DMS79 treated with DMSO at 0.1 percent for 48 hours (cell line): ENCODE measurements around the gene IGFBP1.
"Not testable (repeated sequence)": the region's sequence is repeated elsewhere in the genome, so short reads cannot be mapped to it uniquely, and the experiment has no call there.

Experiments
- DNase-seq: peaks from one replicate; lab custom pipeline; 2025; lab: John Stamatoyannopoulos, UW

The IGFBP1 gene

DNA sequence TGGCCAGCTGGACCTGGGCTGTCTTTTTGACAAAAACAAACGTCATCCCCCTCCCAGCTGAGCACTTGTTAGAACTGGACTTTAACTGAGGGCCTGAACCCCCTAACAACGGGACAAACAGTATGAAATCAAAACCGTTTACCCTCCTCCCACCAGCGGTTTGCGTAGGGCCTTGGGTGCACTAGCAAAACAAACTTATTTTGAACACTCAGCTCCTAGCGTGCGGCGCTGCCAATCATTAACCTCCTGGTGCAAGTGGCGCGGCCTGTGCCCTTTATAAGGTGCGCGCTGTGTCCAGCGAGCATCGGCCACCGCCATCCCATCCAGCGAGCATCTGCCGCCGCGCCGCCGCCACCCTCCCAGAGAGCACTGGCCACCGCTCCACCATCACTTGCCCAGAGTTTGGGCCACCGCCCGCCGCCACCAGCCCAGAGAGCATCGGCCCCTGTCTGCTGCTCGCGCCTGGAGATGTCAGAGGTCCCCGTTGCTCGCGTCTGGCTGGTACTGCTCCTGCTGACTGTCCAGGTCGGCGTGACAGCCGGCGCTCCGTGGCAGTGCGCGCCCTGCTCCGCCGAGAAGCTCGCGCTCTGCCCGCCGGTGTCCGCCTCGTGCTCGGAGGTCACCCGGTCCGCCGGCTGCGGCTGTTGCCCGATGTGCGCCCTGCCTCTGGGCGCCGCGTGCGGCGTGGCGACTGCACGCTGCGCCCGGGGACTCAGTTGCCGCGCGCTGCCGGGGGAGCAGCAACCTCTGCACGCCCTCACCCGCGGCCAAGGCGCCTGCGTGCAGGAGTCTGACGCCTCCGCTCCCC lies at the start of gene IGFBP1:
Gene IGFBP1 (plus strand): TSS at position 304 of the 808 bp plus-strand sequence. CDS start 165 bp downstream, at position 469.
- DNase-seq: peak; percentile 10

DNA sequence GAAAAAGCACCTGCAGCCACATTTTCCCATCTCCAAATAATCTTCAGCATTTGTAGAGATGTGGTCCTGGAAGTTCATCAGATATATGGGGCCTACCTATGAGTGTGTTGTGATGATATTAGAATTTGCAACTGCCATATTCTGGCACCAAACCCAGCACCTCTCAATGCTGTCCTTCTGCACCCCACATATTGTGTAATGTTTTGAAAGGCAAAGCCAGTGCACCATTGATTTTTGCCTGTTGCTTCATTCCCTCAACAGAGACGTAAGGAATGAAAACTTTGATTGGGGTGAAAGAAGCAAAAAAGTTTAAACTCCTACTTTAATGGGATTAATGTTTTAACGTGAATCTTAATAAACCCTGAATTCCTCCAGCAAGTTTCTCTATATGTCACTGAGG lies 49.4 kb upstream of the IGFBP1 start:
- not testable (repeated sequence) for DNase-seq

DNA sequence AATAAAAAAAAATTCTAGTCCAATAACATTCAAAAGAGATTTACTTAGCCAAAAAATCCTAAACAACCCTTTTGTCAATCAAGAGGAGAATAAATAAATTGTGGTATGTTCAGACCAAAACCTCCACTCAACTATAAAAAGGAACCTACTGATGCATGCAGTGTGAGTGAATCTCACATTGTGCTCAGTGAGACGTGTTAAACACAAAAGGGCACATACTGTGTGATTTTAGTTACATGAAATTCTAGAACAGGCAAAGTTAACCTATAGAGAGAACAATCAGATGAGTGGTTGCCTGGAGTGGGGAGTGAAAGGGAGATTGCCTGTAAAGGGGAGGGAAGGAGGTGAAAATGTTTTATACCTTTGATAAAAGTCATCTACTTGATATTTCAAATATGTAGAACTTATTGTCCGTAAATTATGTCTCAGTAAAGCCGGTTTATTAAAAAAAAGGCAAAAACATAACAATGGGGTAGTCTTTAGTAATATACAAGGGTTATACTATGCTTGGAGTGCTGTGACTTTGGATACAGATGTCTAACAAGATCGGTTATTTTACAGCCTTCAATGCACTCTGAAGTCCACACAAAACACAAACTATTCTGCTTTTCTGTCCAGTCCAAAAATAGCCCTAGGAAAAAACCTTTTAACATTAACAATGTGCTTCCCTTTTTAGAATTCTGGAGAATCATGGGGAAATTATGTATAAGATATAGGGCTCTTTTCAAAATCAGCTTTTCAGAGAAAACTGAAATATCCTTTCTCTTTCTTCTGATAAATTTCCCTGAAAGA lies 46.2 kb upstream of the IGFBP1 start:
- DNase-seq: peak; percentile 47

DNA sequence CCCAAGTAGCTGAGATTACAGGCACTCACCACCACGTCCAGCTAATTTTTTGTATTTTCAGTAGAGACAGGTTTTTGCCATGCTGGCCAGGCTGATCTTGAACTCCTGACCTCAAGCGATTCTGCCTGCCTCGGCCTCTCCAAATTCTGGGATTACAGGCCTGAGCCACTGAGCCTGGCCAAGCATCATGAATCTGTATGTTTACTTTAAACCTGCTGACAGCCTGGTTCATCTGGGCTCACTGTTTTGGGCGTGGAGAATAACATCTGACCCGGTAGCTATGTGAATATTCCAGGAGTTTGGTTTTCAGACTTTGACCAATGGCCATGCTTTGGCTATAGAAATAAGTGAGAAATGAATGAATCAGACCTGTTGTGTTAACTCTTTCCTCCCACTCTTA lies 41.8 kb upstream of the IGFBP1 start:
- not testable (repeated sequence) for DNase-seq

DNA sequence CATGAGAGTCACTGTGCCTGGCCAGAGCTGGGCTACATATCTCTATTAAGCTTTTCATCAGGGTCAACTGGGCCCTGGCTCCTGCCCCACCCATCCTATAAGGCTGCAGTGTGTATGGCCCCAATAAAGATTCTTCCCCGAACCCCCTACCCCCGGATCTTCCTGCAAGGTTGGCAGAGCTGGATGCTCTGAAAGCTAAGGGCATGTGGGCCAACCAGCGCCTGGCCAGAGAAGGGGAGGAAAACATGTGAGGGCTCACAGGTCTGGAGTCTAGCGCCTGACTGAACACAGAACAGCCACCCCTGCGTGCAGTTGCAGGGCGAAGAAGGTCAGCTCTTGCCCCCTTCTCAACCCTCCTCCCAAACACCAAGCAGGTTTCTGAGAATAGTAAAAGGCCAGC lies 39.6 kb upstream of the IGFBP1 start:
- not testable (repeated sequence) for DNase-seq

DNA sequence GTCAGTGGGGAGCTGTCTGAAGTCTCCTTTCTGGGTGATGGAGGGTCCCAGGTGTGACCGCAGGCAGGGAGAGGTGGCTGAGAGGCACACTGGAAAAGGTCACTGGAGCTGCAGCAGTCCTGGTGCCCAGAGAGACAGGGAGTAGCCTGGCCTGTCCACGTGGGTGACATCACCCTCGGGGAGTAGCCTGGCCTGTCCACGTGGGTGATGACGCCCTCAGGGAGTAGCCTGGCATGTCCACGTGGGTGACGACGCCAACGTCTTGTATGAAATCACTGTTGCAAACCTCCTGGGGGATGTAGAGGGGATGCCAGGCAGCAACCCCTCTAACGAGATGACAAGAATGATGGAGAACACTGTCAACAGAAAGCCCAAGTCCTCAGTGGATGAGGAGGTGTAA lies 35.3 kb upstream of the IGFBP1 start:
- not testable (repeated sequence) for DNase-seq

DNA sequence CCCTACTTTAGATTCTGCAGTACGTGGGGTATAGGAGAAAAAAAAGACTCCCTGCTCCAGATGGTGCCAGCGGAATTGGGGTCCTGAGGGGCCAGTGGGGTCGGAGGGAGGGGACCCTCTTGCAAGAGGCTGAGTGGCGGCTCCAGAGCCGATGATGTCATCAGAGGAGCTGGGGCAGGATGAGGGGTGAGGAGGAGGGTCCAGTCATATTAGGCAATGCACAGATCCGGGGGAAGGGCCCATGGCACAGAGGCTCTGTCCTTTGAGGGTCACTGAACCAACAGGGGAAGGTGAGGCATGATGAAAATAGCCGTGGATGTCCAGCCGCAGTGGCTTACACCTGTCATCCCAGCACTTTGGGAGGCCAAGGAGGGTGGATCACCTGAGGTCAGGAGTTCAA lies 34.8 kb upstream of the IGFBP1 start:
- DNase-seq: not testable (repeated sequence)

DNA sequence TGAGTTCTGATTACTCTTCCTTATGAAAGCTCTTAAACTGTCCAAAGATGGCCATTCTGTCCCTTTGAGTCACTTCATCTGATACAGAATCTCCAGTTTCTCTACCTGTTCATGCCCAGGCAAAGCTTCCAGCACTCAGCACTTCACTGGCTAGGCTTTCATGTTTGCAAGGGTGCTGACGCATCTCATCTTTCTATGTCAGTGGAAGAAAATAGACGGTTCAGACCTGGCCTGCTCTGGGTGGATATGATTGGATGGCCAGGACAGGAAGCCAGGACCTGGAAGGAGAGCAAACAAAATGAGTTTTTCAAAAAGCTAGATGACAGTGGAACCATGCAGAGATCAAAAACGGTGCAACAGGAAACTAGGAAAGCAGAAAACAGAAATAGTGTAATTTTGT lies 32.6 kb upstream of the IGFBP1 start:
- not testable (repeated sequence) for DNase-seq

DNA sequence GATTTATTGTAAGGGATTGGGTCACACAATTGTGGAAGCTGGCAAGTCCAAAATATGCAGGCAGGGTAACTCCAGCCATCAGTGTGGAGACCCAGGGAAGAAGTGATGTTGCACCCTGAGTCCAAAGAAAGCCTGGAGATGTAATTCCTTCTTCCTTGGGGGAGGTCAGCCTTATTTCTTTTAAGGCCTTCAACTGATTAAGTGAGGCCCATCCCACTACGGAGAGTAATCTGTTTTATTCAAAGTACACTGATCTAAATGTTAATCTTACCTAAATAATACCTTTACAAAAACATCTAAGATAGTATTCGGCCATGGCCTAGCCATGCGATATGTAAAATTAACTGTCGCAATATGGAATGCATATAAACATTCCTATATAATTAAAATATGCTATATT lies 31.4 kb upstream of the IGFBP1 start:
- DNase-seq: not testable (repeated sequence)

DNA sequence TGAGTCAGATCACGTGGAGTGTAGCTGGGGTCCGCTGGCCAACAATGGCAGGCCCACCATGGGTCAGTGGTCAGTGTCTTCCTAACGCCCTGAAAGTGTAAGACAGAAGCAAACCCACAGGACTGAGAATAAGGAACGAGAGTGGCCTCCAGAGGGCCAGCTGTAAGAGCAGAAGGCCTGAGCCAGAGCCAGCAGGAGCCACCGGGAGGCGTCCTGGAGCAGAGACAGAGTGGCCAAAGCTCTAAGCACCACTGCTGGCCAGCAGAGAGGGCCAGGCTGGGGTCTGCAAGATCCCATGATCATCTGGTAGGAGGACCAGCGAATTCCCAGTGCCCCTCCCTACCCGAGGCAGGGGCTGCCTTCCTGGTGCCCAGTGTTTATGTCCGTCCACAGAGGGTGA lies 24.6 kb upstream of the IGFBP1 start:
- DNase-seq: no peak

DNA sequence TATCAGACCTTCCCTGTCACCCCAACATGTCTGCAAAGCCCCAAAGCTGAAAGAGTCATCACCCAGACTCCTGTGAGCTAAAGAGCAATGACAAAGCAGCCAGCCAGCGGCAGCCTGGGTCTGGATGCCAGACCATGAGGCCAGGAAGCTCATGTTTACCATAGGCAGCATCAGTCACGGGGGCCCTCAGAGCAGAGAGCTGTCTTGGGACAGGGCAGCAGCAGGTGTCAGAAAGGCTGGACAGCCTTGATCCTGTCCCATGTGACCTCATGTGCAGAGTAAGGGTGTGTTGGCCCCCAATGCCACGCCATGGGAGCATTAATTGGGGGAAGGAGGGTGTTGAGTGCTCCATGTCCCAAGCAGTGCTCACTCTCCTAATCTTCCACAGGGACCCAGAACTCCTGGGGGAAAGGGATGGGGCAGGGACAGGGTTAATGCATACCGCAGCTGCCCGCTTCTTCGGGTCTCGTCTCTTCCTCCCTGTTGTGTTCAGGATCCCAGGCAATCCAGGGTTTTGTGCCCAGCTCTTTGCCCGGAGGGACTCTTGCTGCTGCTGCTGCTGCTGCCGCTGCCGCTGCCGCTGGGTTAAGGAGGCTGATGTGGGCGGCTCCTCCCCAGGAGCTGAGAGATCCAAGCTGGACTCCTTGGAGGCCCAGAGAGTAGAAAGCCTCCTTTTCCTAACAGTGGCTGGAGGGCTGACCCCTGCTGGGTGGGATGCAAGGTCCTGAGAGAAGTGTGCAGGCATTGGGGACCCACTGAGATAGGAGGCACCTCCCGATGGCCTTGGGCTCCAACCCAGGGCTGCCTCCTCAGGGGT lies 22.5 kb upstream of the IGFBP1 start:
- DNase-seq: no peak

DNA sequence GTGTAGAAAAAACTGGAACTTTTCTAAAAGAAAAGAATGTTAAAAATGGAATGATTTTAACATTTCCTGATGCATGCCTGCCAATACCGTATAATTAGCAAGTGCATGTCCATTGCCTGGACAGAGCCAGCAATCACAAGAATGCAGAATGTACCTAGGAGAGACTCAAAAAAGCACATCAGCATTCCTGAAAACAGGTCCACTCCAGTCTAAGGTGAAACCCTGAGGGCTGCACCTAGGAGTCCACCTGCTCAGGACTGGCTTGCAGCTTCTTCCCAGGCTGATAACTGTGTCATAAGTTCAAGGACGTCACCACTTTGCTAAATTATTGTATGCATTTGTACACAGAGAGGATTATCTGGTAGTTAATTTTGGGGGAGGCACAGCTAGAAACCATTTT lies 20.8 kb upstream of the IGFBP1 start:
- no peak for DNase-seq

DNA sequence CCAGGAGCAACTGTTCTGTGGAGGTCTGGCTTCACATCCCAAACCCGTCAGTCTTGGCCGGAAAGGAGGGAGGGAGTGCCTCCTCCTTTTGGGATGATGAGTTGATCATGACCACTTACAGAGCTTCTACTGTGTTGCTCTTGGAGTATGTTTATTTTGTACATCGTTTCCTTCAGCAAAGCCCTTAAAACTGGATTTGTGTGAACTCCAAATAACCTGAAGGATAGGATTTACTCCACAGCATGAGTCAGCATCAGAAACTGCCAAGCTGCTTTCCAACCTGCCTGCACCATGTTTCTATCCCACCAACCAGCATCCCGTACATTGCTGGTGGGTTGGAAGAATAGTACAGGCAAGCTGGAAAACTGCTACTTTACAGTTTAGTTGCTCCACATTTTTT lies 18.9 kb upstream of the IGFBP1 start:
- no peak for DNase-seq

DNA sequence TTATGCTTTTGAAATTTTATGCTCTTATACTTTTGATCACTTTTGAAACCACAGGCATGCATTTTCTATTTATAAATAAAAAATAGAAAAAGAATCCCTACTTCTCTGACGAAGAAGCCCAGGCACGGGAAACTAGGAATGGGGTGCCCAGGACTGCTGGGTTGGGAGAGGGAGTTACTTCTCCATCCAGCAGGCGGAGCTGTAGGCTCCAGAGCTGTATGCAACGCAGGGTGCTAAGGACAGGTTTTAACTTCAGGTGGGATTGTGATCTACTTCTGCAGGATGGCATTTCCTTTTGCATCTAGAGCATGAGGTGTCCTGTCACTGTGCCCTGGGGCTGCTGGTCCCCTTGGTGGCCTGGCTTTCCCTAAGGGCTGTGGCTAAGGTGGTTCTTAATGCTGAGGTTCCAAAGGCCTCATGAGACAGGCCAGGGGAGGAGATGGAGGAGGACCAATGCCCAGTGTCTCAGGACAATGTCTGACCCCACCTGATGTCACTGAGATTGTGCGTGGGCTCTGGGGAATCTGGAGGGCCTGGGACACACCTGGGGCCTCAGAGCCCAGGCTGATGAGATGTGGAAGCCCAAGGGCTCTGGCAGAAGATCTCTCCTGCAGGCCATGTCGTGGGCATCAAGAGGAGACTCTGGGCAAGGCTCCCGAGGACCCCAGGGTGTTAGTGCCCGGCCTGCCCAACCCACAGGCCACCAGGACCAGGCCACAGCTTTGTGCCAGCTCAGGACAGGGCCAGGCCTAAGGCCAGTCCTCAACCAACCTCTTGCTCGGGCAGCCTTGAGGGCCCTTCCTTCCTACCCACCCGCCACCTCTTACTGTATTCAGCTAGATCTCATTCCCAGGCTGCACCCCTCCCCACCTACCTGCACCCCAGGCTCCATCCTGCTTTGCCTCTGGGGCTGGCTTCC lies 15.9 kb upstream of the IGFBP1 start:
- DNase-seq: no peak

DNA sequence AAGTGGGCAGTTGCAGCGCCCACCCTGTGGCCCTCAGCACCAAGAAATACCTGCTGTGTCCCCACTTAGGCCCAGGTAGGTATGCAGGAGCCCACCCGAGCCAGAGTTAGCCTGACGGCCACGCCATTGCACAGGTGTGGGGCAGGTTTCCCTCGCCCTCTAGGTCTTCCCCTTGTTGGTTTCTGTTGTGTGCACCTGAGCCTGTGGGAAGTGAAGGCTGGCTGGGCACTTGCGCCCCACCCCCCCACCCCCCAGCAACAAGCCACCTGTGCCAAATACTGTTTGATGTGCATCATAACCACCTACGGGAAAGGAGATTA lies 15.3 kb upstream of the IGFBP1 start, which contains the start of gene CCDC201:
Gene CCDC201 (minus strand): TSS at position 48 of the 320 bp plus-strand sequence. CDS start 75 bp downstream, outside the sequence.
- DNase-seq: no peak

DNA sequence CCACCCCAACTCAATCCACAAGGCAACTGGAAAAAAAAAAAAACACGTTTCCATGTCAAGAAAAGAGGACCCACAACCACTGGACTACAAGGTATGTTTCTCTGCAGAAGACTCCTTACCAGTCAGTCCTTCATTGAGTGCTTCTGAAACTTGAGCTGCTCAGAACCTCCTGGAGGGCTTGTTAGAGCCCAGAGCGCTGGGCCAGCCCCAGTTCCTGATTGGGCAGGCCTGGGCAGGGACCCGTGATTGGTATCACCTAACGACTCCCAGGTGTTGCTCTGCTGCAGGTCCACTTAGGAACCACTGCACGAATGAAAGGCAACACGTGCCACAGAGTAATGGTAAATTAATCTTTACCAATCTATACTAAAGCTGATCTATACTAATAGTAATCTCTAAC lies 14.9 kb upstream of the IGFBP1 start:
- no peak for DNase-seq

DNA sequence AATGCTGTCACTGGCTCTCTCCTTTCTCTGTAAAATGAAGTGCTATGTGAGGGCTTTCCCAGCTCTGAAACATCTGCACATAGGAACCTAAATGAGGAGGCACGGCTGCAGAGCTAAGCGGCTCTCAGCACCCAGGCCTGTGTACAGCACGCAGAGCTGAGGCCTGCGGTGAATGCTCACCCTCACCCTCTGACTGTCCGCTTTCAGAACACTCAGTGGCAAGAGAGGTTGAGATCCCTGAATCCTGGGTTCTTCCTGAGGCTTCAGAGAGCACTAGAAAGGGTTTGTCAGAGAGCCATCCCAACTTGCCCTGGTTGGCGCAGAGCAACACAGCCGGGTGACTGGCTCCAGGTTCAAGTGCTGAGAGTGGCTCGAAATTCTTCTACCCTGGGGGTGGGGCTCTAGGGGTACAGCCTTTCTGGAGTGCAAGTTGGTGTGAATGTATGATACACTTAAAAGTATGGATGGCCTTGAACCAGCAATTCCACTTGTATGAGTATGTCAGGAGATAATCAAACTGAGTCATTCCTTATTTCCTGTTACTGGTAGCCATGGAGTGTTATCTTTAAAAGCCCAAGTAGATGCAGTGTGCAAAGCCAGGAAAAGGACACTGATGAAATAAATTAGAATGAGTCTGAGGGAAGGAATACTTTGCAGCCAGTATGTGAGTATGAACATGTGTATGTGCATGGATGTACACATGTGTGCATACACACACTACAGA lies 13.7 kb upstream of the IGFBP1 start:
- DNase-seq: no peak

DNA sequence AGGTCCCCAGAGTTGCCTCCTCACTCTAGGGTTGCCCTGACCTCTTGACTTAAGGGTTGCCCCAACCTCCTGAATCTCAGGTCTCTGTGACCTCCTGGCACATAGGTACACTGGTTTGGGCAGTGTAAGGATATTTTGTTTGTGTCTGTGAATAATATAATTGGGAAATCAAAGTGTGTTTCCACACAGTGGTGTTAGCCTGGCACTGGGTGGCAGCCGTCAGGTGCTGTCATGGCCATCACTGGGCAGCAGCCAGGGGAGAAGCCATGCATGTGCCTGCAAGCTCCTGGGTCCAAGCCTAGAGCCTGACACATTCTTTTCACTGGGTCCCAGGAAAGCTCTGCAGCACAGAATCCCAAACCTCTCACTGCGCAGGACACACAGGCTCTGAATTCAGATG lies 11.8 kb upstream of the IGFBP1 start:
- no peak for DNase-seq

DNA sequence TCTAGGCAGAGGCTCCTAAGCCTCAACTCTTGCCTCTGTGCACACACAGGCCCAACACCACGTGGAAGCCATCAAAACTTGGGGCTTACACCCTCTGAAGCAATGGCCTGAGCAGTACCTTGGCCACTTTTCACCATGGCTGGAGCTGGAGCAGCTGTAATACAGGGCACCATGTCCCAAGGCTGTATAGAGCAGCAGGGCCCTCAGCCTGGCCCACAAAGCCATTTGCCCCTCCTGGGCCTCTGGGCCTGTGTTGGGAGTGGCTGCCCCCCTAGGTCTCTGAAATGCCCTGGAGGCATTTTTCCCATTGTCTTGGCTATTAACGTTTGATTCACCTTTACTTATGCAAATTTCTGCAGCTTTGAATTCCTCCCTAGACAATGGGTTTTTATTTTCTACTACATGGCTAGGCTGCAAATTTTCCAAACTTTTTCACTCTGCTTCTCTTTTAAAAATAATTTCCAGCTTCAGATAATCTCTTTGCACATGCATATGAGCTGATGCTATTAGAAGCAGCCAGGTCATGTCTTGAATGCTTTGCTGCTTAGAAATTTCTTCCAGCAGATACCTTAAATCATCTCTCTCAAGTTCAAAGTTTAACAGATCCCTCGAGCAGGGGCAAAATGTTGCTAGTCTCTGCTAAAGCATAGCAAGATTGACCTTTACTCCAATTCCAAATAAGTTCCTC lies 9.7 kb upstream of the IGFBP1 start:
- DNase-seq: no peak

DNA sequence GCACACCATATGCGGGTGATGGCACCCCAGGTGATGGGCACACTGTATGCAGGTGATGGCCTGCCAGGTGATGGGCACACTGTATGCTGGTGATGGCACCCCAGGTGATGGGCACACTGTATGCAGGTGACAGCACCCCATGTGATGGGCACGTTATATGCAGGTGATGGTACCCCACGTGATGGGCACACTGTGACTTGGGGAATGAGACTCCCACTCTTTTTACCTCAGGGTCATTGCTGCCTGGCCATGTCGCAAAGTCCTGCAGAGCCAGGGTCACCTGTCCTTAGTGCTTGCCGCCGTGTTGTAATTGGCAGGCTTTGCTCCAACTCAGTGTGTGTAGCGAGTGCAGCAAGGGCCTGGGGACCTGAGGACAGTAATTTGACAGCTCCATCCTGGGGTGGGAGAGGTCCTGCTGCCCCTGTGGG lies 7.8 kb upstream of the IGFBP1 start:
- DNase-seq: no peak
